Measurements from ENCODE around the gene SPTY2D1.
"Not testable (repeated sequence)": the region's sequence is repeated elsewhere in the genome, so short reads cannot be mapped to it uniquely, and the experiment has no call there.

SPTY2D1 gene, protein sequence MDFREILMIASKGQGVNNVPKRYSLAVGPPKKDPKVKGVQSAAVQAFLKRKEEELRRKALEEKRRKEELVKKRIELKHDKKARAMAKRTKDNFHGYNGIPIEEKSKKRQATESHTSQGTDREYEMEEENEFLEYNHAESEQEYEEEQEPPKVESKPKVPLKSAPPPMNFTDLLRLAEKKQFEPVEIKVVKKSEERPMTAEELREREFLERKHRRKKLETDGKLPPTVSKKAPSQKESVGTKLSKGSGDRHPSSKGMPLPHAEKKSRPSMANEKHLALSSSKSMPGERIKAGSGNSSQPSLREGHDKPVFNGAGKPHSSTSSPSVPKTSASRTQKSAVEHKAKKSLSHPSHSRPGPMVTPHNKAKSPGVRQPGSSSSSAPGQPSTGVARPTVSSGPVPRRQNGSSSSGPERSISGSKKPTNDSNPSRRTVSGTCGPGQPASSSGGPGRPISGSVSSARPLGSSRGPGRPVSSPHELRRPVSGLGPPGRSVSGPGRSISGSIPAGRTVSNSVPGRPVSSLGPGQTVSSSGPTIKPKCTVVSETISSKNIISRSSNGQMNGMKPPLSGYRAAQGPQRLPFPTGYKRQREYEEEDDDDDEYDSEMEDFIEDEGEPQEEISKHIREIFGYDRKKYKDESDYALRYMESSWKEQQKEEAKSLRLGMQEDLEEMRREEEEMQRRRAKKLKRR

DNA sequence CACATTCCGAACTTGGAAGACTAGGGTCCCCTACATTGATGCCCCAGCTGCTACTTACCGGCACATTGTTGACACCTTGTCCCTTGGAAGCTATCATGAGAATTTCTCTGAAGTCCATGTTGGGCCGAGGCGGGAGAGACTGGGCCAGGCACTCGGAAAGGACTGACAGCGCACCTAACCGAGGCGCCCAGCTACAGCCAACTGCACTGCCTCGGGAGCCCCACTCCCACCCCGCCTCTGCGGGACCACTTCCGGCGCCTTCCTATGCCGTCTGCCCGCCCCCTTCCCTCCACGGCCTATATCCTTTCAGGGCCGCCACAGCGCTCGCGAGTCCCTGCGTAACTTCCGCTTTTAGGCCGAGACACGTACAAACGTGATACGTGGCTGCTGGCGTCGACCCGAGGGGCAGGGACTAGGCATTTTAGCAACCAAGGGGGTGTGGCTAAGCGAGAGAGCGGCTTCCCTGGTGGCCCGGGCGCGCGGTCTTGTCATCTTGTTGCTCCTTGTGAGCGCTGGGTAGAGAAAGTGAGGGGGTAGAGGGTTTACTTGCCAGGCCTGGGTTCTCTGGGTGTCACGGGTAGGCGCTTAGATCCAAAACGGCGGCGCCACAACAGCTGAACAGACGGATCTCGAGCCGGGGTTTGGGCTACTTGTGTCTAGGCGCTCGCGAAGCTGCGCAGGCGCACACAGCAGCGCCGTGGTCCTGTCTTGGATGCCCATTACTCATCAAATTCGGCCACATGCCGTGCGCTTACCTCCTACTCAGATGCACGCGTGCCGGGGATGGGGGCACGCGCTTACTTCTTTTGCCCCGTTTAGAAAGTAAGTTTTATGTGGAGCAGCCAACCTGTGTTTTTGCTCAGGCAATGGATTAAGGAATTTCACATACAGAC is at the start of gene SPTY2D1:
Gene SPTY2D1, minus strand, starts transcription at position 203 of the 893 bp plus-strand sequence. Its CDS starts 85 bp downstream, at position 118.
- peak; percentile 99 for DNase-seq

GRCh38 chr11:18682466-18682865 is 48.3 kb upstream of the SPTY2D1 start:
- no peak for DNase-seq

GRCh38 chr11:18681949-18682348 is 47.8 kb upstream of the SPTY2D1 start:
- DNase-seq, result not testable (repeated sequence)

DNA sequence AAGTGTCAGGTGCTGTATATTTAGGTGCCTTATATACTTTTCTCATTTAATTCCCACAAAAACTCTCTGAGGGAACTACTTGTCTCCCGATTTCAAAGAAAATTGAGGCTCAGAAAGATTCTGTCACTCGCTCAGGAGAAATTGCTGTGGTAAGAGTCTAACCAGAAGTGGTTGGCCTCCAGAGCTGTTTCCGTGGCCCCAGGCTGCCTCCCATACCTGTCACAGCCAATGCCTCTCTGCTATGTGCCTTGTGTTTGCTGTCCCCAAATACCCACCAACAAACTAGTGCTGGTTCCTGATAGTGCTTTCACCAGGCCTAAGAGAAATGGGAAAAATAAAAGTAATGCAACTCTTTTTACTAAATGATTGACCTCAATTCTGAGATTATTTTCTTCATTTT is 43.4 kb upstream of the SPTY2D1 start:
- DNase-seq, result no peak

DNA sequence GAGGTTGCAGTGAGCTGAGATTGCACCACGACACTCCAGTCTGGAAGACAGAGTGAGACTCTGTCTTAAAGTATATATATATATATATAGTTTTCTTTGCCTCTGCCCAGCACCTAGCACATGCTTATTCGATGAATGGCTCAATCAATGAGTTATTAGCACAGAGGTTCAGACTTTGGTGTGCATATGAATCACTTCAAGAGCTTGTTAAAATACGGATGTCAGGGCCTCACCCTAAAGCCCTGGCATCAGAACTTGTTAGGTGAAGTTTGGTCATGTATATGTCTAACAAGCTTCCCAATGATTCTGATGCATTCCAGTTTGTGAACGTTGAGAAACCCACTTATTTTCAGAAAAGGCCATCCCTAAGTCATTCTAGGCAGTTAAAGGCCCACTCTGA is 42.7 kb upstream of the SPTY2D1 start:
- DNase-seq, result no peak

DNA sequence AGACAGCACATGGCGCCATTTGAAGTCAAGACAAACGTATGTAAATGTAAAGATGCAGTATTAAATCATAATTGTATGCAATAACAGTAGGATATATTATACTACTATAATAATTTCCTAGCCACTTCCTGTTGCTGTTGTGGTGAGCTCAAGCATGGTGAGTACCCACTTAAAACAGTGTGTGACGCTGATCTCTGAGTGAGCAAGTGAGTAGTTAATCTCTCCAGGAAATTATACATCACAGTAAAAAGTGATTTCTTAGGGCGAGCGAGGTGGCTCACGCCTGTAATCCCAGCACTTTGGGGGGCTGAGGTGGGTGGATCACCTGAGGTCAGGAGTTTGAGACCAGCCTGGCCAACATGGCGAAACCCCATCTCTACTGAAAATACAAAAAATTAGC is 38.1 kb upstream of the SPTY2D1 start:
- peak; percentile 21 for DNase-seq

DNA sequence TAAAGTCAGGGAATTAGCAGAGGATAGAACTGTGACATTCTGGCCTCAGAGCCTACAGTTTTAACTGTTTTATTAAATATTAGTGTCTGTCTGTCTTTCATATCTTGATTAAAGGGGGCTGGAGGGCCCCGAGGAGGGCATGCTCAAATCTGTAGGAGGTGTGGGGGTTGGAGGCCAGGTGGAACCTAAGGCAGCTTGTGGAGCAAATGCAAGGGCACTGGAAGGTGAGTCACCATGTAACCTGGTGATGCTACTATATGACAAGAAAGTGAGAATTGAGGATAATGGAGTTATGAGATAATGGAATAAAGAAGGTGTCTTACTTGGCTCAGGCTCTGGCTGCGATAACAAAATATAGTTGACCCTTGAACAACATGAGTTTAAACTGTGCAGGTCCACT is 37.1 kb upstream of the SPTY2D1 start:
- no peak for DNase-seq

DNA sequence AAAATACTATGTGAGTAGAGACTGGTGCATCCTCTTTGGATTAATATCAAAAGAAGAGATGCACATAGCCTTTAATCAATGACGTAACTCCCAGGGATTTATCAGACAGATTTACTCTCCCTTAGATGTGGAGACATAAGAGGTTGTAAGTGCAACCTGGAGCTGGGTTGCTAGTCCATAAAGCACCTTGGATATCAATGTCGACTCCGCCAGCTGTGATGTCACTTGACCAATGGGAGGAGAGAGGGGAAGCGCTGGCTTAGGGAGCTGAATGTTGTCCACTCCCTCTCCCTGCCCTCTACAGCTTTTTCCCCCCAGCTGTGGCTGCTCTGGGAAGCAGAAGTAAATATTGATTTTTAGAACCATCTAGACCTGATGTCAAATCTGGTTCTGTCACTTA is 35.6 kb upstream of the SPTY2D1 start:
- DNase-seq, result no peak

DNA sequence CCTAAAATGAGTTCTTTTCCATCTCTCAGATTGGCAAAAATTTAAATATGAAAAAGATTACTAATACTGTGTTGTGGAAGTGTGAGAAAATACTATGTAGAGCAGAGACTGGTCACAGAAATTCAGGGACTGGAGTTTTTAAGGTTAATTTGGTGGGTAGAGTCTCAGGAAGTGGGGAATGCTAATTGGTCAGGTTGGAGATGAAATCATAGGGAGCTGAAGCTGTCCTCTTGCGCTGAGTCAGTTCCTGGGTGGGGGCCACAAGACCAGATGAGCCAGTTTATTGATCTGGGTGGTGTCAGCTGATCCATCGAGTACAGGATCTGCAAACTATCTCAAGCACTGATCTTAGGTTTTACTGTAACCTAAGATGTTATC is 35.1 kb upstream of the SPTY2D1 start:
- DNase-seq, result peak; percentile 37

DNA sequence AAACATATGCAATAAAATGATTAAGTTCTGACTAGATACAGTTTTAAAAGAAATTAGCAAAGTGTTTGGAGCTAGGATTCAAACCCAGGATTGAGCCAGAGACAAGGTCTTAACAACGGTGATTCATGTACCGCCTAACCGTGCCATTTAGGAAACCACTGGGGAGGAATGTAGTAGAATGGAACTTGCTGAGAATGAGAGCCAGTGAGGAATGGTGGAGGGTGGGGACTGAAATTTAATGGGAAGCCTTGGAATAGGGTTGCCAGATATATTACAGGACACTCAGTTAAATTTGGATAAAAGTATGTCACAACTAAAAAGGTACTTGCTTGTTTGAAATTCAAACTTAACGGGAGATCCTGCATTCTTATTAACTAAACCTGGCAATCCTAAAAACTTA is 34.0 kb upstream of the SPTY2D1 start:
- DNase-seq, result no peak

- DNase-seq, result not testable (repeated sequence)
These were observed 31.3 kb upstream of the SPTY2D1 start for GRCh38 chr11:18665353-18665872.

DNA sequence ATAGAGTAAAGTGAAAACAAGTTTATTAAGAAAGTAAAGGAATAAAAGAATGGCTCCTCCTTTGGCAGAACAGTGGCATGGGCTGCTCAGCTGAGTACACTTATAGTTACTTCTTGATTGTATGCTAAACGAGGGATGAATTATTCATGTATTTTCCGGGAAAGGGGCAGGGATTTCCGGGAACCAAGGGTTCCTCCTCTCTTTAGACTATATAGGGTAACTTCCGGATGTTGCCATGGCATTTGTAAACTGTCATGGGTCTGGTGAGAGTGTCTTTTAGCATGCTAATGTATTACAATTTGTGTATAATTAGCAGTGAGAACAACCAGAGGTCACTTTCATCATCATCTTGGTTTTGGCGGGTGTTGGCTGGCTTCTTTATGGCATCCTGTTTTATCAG is 23.5 kb upstream of the SPTY2D1 start:
- no peak for DNase-seq

GRCh38 chr11:18650859-18651557 is 16.9 kb upstream of the SPTY2D1 start:
- peak; percentile 68 for DNase-seq

- no peak for DNase-seq
These were observed 16.2 kb upstream of the SPTY2D1 start for GRCh38 chr11:18650353-18650752.

- DNase-seq, result not testable (repeated sequence)
These were observed 8.9 kb upstream of the SPTY2D1 start for GRCh38 chr11:18643034-18643433.

- no peak for DNase-seq
These were observed 7.5 kb upstream of the SPTY2D1 start for GRCh38 chr11:18641677-18642076.

- peak; percentile 79 for DNase-seq
These were observed 644 bp downstream of the SPTY2D1 start for GRCh38 chr11:18633256-18634139.

- peak; percentile 10 for DNase-seq
These were observed 1.3 kb downstream of the SPTY2D1 start for GRCh38 chr11:18632841-18633240.

DNA sequence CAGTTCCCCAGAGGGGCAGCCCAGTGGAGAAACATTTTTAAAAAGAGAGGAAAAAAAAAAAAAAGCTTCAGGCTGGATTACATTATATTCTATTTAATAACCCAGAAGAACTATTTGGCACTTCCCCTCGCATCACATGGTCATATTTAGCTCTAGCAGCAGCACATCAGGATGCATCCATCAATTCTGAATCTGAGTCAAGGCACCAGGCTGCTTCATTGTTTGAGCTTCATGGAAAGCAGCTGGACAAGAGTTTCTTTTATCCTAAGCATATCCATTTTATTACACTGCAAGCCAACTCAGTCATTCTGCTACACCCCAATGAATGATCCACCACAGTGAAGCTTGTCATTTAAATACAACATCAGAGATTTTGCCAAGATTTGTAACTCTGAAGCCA is 10.0 kb downstream of the SPTY2D1 start:
- no peak for DNase-seq

DNA sequence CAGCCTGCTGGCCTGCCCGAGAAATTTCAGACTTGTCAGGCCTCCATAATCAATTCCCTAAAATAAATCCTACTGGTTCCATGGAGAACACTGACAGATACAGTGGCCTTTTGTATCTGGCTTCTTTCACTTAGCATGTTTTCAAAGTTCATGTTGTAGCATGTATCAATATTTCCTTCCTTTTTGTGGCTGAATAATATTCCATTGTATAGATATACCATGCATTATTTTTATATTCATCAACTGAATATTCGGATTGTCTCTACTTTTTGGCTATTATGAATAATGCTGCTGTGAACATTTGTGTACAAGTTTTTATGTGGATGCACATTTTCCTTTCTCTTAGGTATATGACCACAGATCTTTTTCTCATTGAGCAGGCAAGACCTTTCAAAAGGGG is 10.4 kb downstream of the SPTY2D1 start:
- DNase-seq, result no peak

DNA sequence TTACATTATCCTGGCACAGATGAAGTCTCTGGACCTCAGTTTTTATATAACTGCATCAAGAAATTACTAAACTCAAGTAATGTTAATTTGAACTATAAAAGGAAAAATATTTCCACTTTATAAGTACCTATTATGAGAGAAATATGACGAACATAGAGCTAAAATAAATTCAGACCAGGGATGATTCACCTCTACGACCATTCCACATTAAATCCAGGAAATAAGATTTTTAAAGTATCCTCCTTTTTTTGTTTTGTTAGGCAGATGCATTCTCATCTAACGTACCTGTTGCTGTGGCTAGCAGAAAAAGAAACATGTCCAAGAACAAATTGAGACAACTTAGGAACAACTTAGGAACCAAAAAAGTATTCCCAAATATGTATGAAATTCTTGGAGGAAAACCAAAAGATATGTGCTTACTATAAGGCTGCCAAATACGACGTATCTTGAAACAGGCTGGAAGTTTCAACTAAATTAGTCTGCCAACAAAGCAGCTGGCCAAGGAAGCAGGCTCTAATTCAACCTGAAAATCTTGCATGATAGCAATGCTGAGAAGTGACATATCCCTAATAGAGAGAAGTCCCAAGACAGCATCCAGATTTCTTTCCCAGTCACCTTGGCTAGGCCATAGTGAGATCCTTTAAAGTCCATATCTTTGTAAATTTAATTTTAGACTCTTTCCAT is 15.7 kb downstream of the SPTY2D1 start:
- DNase-seq, result no peak

All from activated CD4-positive, alpha-beta T cell treated with anti-CD3 and anti-CD28 coated beads, Interleukin-2, amount 50 U/mL, for 16 hours (primary cell).